SK-N-SH (cell line): Measurements from ENCODE around the gene NDUFV2. TPM values are rescaled to one million over a fixed set of nuclear protein-coding genes. Genes with fewer than 3 reads are reported as not detected.

Source experiments
- CTCF ChIA-PET: fragments of 300-600, 350-600 bp; formaldehyde crosslinking; extraction: SDS; loops from one replicate; lab custom pipeline; 2021; lab: Yijun Ruan, JAX
- POLR2A ChIA-PET: fragments of 350-600 bp; sonication (Branson Sonifier 250); formaldehyde crosslinking; extraction: SDS; loops from one replicate; lab custom pipeline; 2020; ENCODE audit warnings: antibody characterized with exemption, inconsistent platforms; lab: Yijun Ruan, JAX
- DNase-seq: peaks from one replicate; pipeline ENCODE4 v3.0.0; 2012
- H2AFZ ChIP-seq: fragments of 200-600 bp; sonication (generic); 2 replicates; pipeline ENCODE4 v1.8.1; 2016; ENCODE audit warnings: antibody characterized with exemption, mild to moderate bottlenecking, low read depth
- H3F3A ChIP-seq: fragments of 200-600 bp; sonication (generic); replicated peaks from 2 replicates; pipeline ENCODE3; 2016; ENCODE audit warnings: antibody characterized with exemption, mild to moderate bottlenecking; ENCODE audit not compliant: insufficient read depth
- H3K27ac ChIP-seq, 2 experiments: fragments of 200-500 bp in 1 of 2; fragments of 200-600 bp in 1 of 2; sonication (Bioruptor generic) in 1 of 2; sonication (generic), shearing (Covaris generic) in 1 of 2; 2 replicates each; pipeline versions ENCODE4 v1.5.1 to v1.6.1; 2014 to 2016; ENCODE audit warnings: low read depth in 2 of 2, inconsistent platforms in 1 of 2, low read length in 1 of 2, mild to moderate bottlenecking in 1 of 2, mixed read lengths in 1 of 2
- H3K27me3 ChIP-seq: fragments of 200-600 bp; sonication (generic), shearing (Covaris generic); 2 replicates; pipeline ENCODE4 v1.6.1; 2016; ENCODE audit warnings: mixed run types; ENCODE audit not compliant: insufficient read depth
- H3K36me3 ChIP-seq, 2 experiments: fragments of 200-500 bp in 1 of 2; fragments of 200-600 bp in 1 of 2; sonication (Bioruptor generic) in 1 of 2; sonication (generic) in 1 of 2; replicated peaks in 1 of 2; 2 replicates each; pipeline versions ENCODE3 to v1.5.1; 2014 to 2016; ENCODE audit warnings: low read length in 1 of 2, mild to moderate bottlenecking in 1 of 2; ENCODE audit not compliant: insufficient read depth in 2 of 2, control insufficient read depth in 1 of 2
- H3K4me1 ChIP-seq, 2 experiments: fragments of 200-500 bp in 1 of 2; fragments of 200-600 bp in 1 of 2; sonication (Bioruptor generic) in 1 of 2; sonication (generic), shearing (Covaris generic) in 1 of 2; 2 replicates each; pipeline versions ENCODE4 v1.5.1 to v1.6.1; 2014 to 2016; ENCODE audit warnings: low read depth in 1 of 2, low read length in 1 of 2, mixed run types in 1 of 2; ENCODE audit not compliant: insufficient read depth in 2 of 2, control insufficient read depth in 1 of 2
- H3K4me2 ChIP-seq: fragments of 200-600 bp; sonication (generic), shearing (Covaris generic); 2 replicates; pipeline ENCODE4 v1.6.1; 2017; ENCODE audit warnings: mixed run types
- H3K4me3 ChIP-seq, 2 experiments: fragments of 200-500 bp in 1 of 2; fragments of 200-600 bp in 1 of 2; sonication (Bioruptor generic) in 1 of 2; sonication (generic), shearing (Covaris generic) in 1 of 2; 2 replicates each; pipeline versions ENCODE4 v1.5.1 to v1.8.1; 2014 to 2016; ENCODE audit warnings: low read depth in 2 of 2, inconsistent platforms in 1 of 2, low read length in 1 of 2, mild to moderate bottlenecking in 1 of 2, mixed read lengths in 1 of 2, moderate library complexity in 1 of 2
- H3K79me2 ChIP-seq: fragments of 200-600 bp; sonication (generic); 2 replicates; pipeline ENCODE4 v1.8.1; 2017; ENCODE audit warnings: mild to moderate bottlenecking; ENCODE audit not compliant: insufficient read depth
- H3K9ac ChIP-seq: fragments of 200-600 bp; sonication (generic); 2 replicates; pipeline ENCODE4 v1.6.1; 2017; ENCODE audit warnings: mixed run types
- H3K9me2 ChIP-seq: fragments of 200-600 bp; sonication (generic); 2 replicates; pipeline ENCODE4 v1.6.1; 2017; ENCODE audit warnings: mixed run types
- H3K9me3 ChIP-seq: fragments of 200-600 bp; sonication (generic); 2 replicates; pipeline ENCODE4 v1.6.1; 2017; ENCODE audit warnings: mixed run types, mild to moderate bottlenecking, moderate library complexity
- H4K20me1 ChIP-seq: fragments of 200-600 bp; sonication (generic); 2 replicates; pipeline ENCODE4 v1.6.1; 2017; ENCODE audit warnings: mild to moderate bottlenecking, mixed run types; ENCODE audit not compliant: insufficient read depth
- EP300 ChIP-seq, 2 experiments: IDR thresholded peaks; 2 replicates each; pipeline versions ENCODE4 v1.4.0 to v1.6.1; 2012; ENCODE audit warnings: borderline replicate concordance in 1 of 2, low read depth in 1 of 2, low read length in 1 of 2
- EZH2phosphoT487 ChIP-seq: fragments of 200-600 bp; sonication (generic); IDR thresholded peaks from 2 replicates; pipeline ENCODE4 v1.6.1; 2017; ENCODE audit warnings: low read depth, mixed run types, mild to moderate bottlenecking, antibody characterized with exemption, moderate library complexity, borderline replicate concordance
- FOSL2 ChIP-seq: IDR thresholded peaks from 2 replicates; pipeline ENCODE4 v1.4.0; 2012; ENCODE audit warnings: low read depth, mild to moderate bottlenecking, moderate library complexity, borderline replicate concordance
- FOXM1 ChIP-seq: IDR thresholded peaks from 2 replicates; pipeline ENCODE4 v1.4.0; 2012; ENCODE audit warnings: low read depth, mild to moderate bottlenecking
- IRF3 ChIP-seq: fragments of 150-350 bp; IDR thresholded peaks from 2 replicates; pipeline ENCODE4 v1.6.1; 2016; ENCODE audit warnings: mild to moderate bottlenecking, low read depth, low read length
- JUND ChIP-seq: IDR thresholded peaks from 2 replicates; pipeline ENCODE4 v1.4.0; 2012
- MAX ChIP-seq: IDR thresholded peaks from 2 replicates; pipeline ENCODE4 v1.4.0; 2012; ENCODE audit warnings: low read depth
- MEF2A ChIP-seq: IDR thresholded peaks from 2 replicates; pipeline ENCODE4 v1.4.0; 2012; ENCODE audit warnings: low read depth, borderline replicate concordance
- MXI1 ChIP-seq: IDR thresholded peaks from 2 replicates; pipeline ENCODE4 v1.6.1; 2012; ENCODE audit warnings: mild to moderate bottlenecking, low read depth, low read length, improper control_type of control experiment
- NFIC ChIP-seq: IDR thresholded peaks from 2 replicates; pipeline ENCODE4 v1.4.0; 2012; ENCODE audit warnings: borderline replicate concordance
- NRF1 ChIP-seq: IDR thresholded peaks from 2 replicates; pipeline ENCODE4 v1.6.1; 2012; ENCODE audit warnings: low read depth, mild to moderate bottlenecking, low read length
- POLR2AphosphoS5 ChIP-seq: IDR thresholded peaks from 2 replicates; pipeline ENCODE4 v1.6.1; 2012; ENCODE audit warnings: low read depth, low read length
- RAD21 ChIP-seq: IDR thresholded peaks from 2 replicates; pipeline ENCODE4 v1.6.1; 2012; ENCODE audit warnings: mild to moderate bottlenecking, low read length
- RCOR1 ChIP-seq: fragments of 150-350 bp; IDR thresholded peaks from 2 replicates; pipeline ENCODE4 v1.6.1; 2017; ENCODE audit warnings: antibody characterized with exemption, low read length
- REST ChIP-seq: IDR thresholded peaks from 2 replicates; pipeline ENCODE4 v1.6.1; 2012; ENCODE audit warnings: mild to moderate bottlenecking, low read depth, low read length, moderate library complexity
- RXRA ChIP-seq: IDR thresholded peaks from 2 replicates; pipeline ENCODE4 v1.4.0; 2012; ENCODE audit warnings: low read depth, mild to moderate bottlenecking, borderline replicate concordance
- SIN3A ChIP-seq: IDR thresholded peaks from 2 replicates; pipeline ENCODE4 v1.6.1; 2012; ENCODE audit warnings: low read depth, mild to moderate bottlenecking, low read length, moderate library complexity, borderline replicate concordance
- TCF12 ChIP-seq: IDR thresholded peaks from 2 replicates; pipeline ENCODE4 v1.4.0; 2012
- TEAD4 ChIP-seq: IDR thresholded peaks from 2 replicates; pipeline ENCODE4 v1.4.0; 2012; ENCODE audit warnings: mild to moderate bottlenecking, borderline replicate concordance; ENCODE audit not compliant: insufficient read depth
- ZBTB33 ChIP-seq: IDR thresholded peaks from 2 replicates; pipeline ENCODE4 v1.4.0; 2012; ENCODE audit warnings: low read depth, borderline replicate concordance
- WGBS: methylation state at CpG from one replicate; pipeline ENCODE4 v1.1.6; 2017; ENCODE audit warnings: low lambda C conversion rate; 5-methylcytosine and 5-hydroxymethylcytosine counted together
- polyA plus RNA-seq, 3 experiments: library from polyadenylated mRNA; depleted of rRNA; stranded (reverse); fragments of >200 nt; gene quantifications; 2 replicates each; pipeline ENCODE4 v1.2.3, GENCODE V29; 2012

Gene NDUFV2
- polyA plus RNA-seq, 1 of the 3 experiments (the other 2 are of a cell fraction) = 101 TPM

GRCh38 chr18:9090578-9090977 is 11.9 kb upstream of the NDUFV2 start:
- Histone ChIP-seq H3K36me3 (no peaks in the 10 kb centered on the region), H3K4me2 (no peak overlapping the region), H3K79me2 (no peaks in the 10 kb centered on the region), H3K4me3 (no peak overlapping the region), H3F3A (peaks cover 11% of the 10 kb centered on the region), H3K9me2 (no peaks in the 10 kb centered on the region), H3K9ac (no peak overlapping the region), H3K27me3 (no peaks in the 10 kb centered on the region), H4K20me1 (no peaks in the 10 kb centered on the region), H2AFZ (no peak overlapping the region), H3K9me3 (no peaks in the 10 kb centered on the region), H3K4me1 (peaks cover 0 to 16% of the 10 kb centered on the region in 2 experiments; a peak in 1 of 4 replicates), H3K27ac (no peak overlapping the region)
- DNase-seq = no peak
- ChIA-PET CTCF (interaction anchor here (1.3 to 2.5 kb wide), 3 partner anchors 11 to 17 kb away, joined by 3 to 6 read pairs (median 5); no protein-coding TSS in a partner anchor), POLR2A (interaction anchor here (1.2 kb wide), 1 partner anchor 11 kb away, joined by 3 read pairs; the partner anchor contains the start of gene NDUFV2)
- 98% methylated on average over 5 of the region's 5 CpGs for WGBS
- TF ChIP-seq IRF3 (no peak), ZBTB33 (no peak), RXRA (no peak), JUND (no peak), POLR2AphosphoS5 (no peak), RCOR1 (no peak), EZH2phosphoT487 (no peak), EP300 (IDR thresholded peaks at IDR 0.05; ENCODE audit: borderline replicate concordance in 1 of 2, low read depth in 1 of 2, low read length in 1 of 2) (no peak), TEAD4 (no peak), FOSL2 (no peak), SIN3A (no peak), MAX (no peak), MEF2A (no peak), TCF12 (no peak)

- no peak overlapping the region for H3K9ac ChIP-seq
- peaks cover 14% of the 10 kb centered on the region for H3F3A ChIP-seq
- ChIA-PET CTCF (interaction anchor here (2.5 kb wide), 1 partner anchor 17 kb away, joined by 6 read pairs; no protein-coding TSS in a partner anchor), POLR2A (no interaction called here)
- no peak for DNase-seq
- no peak overlapping the region for H2AFZ ChIP-seq
- H3K36me3 ChIP-seq = no peaks in the 10 kb centered on the region
- H3K9me2 ChIP-seq = no peaks in the 10 kb centered on the region
- H3K4me3 ChIP-seq = no peak overlapping the region
- peaks cover 0 to 18% of the 10 kb centered on the region in 2 experiments; a peak in 1 of 4 replicates for H3K4me1 ChIP-seq
- no peaks in the 10 kb centered on the region for H3K27me3 ChIP-seq
- 71% methylated on average over 4 of the region's 4 CpGs for WGBS
- no peaks in the 10 kb centered on the region for H3K9me3 ChIP-seq
- H3K79me2 ChIP-seq = no peaks in the 10 kb centered on the region
- no peak overlapping the region for H3K4me2 ChIP-seq
- H4K20me1 ChIP-seq = no peaks in the 10 kb centered on the region
- TF ChIP-seq RCOR1 (no peak), MXI1 (no peak), EP300 (IDR thresholded peaks at IDR 0.05; ENCODE audit: borderline replicate concordance in 1 of 2, low read depth in 1 of 2, low read length in 1 of 2) (no peak), REST (no peak), RAD21 (no peak), NFIC (no peak), NRF1 (no peak), FOXM1 (no peak)
- no peak overlapping the region for H3K27ac ChIP-seq
Measured at GRCh38 chr18:9091066-9091476, 11.4 kb upstream of the NDUFV2 start.
